GM10266 (cell line): ENCODE results near the gene NLK.
"Not testable (repeated sequence)": the region's sequence is repeated elsewhere in the genome, so short reads cannot be mapped to it uniquely, and the experiment has no call there.

Experiments
- DNase-seq: peaks from one replicate; pipeline ENCODE4 v3.0.0; 2012; ENCODE audit errors: extremely low spot score
- CTCF ChIP-seq: IDR thresholded peaks from 2 replicates; pipeline ENCODE4 v1.5.1; 2012; ENCODE audit warnings: mild to moderate bottlenecking, low read depth; ENCODE audit not compliant: control insufficient read depth, insufficient read depth; ENCODE audit errors: missing control alignments

The NLK gene

DNA sequence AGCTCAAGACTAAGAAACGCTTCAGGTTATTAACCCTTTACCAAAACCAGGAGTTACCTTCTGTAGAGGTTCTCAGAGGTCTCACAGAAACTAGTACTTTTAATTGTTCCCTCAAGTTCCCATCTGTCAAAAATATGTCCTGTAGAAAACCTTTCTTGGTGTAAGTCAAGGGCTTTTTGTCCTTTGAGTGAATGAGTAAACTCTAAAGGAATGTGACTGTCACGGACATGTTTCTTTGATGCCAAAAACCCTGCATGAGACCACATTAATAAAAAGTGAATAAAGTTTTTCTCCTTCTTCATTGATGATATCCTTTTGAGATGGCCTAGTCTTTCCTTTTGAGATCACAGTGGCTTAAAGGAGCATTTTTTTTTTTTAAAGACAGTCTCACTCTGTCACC, 102.9 kb downstream of the NLK start:
- DNase-seq, result no peak
- TF ChIP-seq CTCF, result no peak

DNA sequence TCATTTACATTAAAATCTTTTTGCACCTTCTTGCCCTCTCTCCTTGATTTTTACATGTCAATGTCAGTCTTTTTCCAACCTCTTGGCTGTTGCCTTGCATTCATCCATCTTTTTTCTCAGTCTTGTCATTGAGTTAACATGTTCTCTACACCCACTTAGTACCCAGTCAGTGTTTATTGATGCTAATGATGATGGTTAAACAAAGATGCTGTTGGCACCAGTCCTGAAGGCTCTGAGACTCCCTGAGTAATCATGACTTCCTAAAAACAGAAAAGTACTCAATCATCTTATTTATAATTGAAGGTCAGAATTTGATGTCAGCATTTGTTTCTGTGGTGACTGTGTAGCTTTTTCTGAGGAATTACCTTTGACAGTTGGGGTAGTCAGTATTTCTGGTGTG, 104.5 kb downstream of the NLK start:
- DNase-seq, result no peak
- no peak for TF ChIP-seq CTCF

GRCh38 chr17:28151001-28151400, 108.5 kb downstream of the NLK start:
- DNase-seq, result no peak
- no peak for TF ChIP-seq CTCF

DNA sequence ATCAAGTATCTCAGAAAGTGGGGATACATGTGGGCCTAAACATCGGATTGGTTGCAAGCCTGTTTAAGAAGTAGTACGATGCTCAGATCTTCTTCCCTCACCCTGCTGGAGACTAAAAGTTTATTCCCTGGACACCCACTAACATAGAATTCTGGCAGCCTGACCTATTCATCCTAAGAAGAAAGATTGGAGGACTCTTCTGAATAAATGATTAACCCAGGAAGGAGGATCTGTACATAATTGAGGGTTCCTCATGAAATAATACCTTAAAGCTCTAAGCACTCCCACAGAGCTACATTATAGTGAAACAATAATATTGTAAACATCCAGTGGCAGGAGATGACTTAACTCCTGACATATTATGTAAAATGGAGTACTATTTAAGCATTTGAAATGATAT, 111.7 kb downstream of the NLK start:
- TF ChIP-seq CTCF, result no peak
- DNase-seq, result no peak

- DNase-seq, result not testable (repeated sequence)
Measured at GRCh38 chr17:28155405-28155804, 112.9 kb downstream of the NLK start.

DNA sequence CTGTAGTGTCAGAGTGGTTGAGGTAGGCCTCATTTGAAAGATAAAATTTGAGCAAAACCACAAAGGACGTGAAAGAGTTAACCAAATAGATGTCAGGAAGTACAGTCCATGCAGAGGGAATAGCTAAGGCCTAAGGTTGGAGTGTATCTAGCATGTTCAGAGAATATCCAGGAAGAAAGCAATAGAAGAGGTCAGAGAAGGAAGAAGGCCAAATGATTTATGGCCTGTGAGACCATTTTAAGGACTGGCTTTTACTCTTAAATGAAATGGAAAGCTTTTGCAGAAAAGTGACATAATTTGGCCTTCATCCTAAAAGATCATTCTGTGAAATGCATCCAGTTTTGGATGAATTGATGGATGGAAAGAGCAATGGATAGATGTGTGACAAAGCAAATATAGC, 116.5 kb downstream of the NLK start:
- no peak for DNase-seq
- no peak for TF ChIP-seq CTCF

- TF ChIP-seq CTCF, result no peak
- no peak for DNase-seq
Measured at GRCh38 chr17:28159924-28160323, 117.4 kb downstream of the NLK start.

GRCh38 chr17:28160610-28161009, 118.1 kb downstream of the NLK start:
- TF ChIP-seq CTCF, result no peak
- no peak for DNase-seq
